ENCODE results near the gene SPTBN5. TPM values are rescaled to one million over a fixed set of nuclear protein-coding genes. Genes with fewer than 3 reads are reported as not detected.
"Not testable (repeated sequence)": the region's sequence is repeated elsewhere in the genome, so short reads cannot be mapped to it uniquely, and the experiment has no call there.

SPTBN5 gene
- polyA plus RNA-seq, 5 donors = 0.99 to 1.8 (median 1.4) TPM

GRCh38 chr15:41848631-41849030 lies 45.2 kb downstream of the SPTBN5 start:
- no peak for DNase-seq

DNA sequence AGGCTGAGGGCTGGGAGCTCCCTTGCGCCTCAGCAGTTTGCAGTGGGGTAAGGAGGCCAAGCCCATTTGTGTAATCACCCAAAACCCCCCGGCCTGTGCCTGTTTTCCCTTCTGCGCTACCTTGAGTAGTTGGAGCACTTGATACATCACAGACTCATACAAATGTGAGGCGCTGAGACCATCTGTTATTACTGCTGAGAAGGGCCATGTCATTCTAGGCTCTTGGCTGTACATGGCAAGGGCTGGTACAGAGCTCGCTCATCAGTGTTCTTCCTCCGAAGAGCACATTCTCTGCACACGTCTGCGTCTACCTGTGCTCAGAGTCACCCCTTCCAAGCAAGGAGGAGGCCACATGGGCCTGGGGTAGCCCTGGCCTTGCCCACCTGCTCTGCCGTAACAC lies 45.9 kb downstream of the SPTBN5 start:
- DNase-seq = no peak

DNA sequence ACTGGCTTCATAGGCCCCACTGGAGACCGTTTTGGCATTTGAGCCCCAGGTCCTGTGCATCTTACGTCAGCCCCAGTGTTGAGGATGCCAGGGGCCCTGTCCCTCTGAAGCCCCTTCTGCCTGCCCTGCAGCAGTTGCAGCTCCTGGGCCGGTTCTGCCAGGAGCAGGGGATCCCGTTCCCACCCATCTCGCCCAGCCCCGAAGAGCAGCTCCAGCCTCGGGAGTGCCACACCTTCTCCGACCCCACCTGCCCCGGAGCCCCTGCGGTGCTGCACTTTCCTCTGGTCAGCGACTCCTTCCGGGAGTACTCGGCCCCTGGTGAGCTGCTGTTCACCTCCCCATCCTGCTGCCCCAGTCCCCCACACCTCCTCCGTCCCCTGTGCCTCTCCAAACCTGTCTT lies 46.6 kb downstream of the SPTBN5 start:
- no peak for DNase-seq

DNA sequence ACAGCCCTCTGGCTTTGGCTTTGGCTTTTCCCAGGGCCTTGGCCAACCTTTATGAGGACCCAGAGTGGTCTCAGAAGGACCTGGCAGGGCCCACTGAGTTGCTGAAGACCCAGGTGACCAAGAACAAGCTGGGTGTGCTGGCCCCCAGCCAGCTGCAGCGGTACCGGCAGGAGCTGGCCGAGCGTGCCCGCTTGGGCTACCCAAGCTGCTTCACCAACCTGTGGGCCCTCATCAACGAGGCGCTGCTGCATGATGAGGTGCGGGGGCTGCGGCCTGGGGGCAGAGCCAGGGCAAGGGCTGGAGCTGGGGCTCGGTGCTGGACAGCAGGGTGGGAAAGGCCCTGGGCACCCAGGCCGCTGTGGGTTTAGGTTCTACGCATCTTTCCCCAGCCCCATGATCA lies 49.0 kb downstream of the SPTBN5 start:
- no peak for DNase-seq

DNA sequence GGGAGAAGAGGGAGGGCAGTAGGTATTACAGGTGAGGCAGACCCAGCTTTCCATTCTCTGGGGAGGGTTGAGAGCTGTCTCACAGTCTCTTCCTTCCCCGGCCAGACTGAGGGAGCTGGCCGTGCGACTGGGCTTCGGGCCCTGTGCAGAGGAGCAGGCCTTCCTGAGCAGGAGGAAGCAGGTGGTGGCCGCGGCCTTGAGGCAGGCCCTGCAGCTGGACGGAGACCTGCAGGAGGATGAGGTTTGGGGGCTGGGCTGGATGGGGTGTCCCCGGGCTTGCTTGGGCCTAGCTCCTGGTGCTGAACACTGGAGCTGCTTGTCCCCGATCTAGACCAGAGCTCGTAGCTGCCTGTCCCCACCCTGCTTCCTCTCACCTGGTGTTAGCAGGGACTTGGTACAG lies 50.3 kb downstream of the SPTBN5 start:
- DNase-seq = no peak

DNA sequence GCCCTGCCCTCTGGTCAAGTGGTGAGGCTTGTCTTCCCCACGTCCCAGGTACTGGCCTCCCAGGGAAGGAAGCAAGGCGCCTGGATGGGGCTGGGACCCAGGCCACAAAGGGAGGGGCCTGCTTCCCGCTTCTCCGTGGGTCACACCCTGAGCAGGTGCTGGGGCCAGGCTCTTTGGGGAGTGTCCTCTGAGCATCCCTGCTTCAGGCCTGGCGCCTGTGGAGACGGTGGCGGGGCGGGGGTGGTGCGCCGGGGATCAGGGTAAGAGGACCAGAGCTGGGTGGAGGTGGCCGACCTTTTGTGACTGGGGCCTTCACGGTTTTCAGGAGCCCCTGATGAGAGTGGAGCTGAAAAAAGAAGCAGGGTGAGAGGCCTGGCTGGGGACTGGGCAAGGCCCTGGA lies 51.6 kb downstream of the SPTBN5 start:
- DNase-seq = no peak

DNA sequence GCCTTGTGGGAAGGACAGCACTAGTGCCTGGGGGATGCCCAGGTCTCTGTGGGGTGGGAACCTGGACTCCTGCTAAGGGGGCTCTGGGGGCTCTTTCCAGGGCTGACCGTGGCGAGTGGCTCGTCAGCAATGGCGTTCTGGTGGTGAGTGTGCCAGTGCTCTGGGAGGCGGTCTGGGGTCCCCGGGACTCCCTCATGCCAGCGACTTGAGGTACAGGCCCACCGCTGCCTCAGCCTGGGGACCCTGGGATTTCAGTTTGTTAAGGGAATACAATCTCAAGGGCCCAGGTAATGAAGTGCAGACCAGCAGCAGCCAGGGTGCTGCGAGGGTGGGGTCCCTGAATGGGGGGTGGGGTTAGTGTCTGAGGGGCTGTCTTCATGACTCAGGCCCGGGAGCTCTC lies 52.7 kb downstream of the SPTBN5 start:
- no peak for DNase-seq

DNA sequence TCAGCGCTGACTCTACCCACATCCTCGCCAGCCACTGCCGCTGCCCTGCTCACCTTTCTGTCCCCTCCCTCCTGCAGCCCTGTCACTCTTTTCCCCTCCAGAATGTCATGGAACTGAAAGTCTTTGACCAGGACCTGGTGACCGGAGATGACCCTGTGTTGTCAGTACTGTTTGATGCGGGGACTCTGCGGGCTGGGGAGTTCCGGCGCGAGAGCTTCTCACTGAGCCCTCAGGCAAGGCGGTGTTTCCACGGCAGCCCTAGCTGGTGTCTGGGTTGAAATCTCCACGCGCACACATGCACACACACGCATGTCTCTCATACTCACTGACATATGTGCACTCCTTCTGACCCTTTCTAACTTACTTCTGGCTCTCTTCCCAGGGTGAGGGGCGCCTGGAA lies 53.2 kb downstream of the SPTBN5 start:
- DNase-seq = no peak

- DNase-seq = no peak
These were observed 53.9 kb downstream of the SPTBN5 start for GRCh38 chr15:41839781-41840491.

DNA sequence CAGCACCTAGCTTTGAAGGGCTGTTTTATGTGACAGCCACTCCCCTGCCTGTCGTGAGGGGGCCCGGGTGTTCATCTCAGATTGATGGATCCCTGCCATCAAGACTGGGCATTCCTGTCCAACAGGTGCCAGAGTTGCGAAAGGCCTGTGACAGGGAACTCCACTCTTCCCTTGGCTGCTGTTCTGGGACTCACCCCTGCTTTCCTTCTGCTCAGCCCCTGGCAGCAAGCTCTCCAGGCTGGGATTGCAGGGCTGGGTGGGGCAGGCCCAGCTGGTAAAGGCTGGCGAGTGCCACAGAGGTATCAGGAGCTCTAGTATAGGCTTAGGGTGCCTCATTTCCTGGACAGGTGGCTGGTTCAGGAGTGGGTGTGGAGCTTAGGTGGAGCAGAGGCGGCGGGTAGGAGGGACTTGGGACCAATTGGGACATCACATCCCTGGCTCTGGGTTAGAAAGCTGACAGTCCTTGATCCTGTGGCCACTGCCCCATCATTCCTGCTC lies 55.4 kb downstream of the SPTBN5 start, which contains the start of gene PLA2G4B:
Gene PLA2G4B, plus strand, starts transcription at position 448 of the 498 bp plus-strand sequence. CDS start 67 bp downstream, outside the sequence.
- DNase-seq = peak; percentile 72 to 74

DNA sequence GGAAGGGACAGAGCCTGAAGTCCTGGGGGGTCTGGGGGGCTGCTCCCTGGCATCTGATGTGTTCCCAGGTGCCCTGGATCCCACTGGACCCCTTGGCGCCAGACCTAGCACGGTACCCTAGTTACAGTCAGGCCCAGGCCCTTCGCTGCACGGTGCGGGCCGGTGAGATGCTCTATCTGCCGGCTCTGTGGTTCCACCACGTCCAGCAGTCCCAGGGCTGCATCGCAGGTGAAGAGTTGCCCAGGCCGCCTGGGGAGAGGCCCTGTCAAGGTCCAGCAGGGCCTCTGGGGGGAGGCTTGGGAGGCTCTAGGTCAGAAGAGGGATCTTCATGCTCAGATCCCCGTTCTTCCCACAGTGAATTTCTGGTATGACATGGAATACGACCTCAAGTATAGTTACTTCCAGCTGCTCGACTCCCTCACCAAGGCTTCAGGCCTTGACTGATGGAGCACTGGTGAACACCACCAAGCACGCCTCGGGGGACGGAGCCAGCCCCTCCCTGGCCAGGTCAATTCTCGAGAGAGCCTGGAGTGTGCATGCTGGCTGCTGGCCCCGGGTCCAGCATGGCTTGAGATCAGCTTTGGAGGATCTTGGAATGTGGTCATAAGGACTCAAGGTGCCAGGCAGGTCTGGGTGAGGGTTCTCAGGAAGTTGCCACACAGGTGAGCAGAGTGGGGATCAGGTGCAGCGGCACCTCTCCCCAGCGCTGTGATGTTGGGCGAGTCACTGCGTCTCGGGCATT lies 57.0 kb downstream of the SPTBN5 start:
- no peak for DNase-seq

DNA sequence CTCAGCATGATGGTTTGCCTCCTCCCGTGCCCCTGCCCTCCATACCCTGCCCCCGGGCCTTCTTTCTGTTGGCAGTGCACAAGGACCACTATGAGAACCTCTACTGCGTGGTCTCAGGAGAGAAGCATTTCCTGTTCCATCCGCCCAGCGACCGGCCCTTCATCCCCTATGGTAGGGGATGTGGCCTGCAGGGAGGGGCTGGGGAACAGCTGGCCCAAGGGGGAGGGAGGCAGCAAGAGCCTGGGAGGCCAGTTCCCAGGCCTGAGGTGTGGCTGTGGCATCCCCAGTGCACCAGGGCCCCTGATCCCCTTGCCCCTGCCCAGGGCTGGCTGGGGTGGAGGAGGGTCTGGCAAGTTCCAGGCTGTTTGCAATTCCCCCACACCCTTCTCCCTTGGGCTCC lies 57.8 kb downstream of the SPTBN5 start:
- no peak for DNase-seq

DNA sequence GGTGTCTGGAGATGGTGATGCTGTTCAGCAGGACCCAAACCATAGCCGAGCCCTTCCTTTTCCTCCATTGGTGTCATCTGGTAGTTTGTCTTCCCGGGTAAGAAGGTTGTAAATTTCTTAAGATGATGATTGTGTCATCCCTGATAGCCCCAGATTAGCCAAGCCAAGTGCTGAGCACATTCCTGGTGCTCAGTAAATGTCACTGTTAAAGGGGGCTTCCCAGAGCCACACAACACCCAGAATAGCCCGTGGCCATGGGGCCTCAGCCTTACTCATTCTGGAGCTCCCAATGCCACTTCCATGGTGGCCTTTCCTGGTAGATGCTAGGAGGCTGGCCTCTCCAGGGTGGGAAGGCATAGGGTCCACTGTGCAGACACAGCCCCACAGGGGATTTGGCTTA lies 59.8 kb downstream of the SPTBN5 start:
- no peak for DNase-seq

GRCh38 chr15:41832875-41833274 lies 61.0 kb downstream of the SPTBN5 start:
- no peak for DNase-seq

DNA sequence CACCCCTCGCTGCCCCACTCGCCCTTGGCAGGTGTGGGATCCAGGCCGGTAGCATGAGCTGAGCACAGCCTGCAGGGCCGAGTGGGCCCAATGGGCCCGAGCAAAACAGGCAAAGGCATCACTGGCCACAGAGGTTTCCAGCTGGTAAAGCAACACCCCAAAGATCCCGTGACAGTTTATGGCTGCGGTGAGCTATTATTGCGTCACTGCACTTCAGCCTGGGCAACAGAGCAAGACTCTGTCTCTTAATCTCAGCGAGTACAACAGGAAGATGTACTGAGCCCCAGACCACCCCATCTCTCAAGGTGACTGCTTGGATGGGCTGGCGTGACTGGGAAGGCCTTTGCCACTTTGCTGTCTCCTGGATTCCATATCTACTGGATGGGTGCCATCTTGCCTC lies 61.6 kb downstream of the SPTBN5 start:
- DNase-seq = no peak

GRCh38 chr15:41831291-41831690 lies 62.6 kb downstream of the SPTBN5 start:
- not testable (repeated sequence) for DNase-seq

- DNase-seq = no peak
These were observed 63.8 kb downstream of the SPTBN5 start for GRCh38 chr15:41829959-41830646.

GRCh38 chr15:41828807-41829141 lies 65.1 kb downstream of the SPTBN5 start:
- DNase-seq = no peak

DNA sequence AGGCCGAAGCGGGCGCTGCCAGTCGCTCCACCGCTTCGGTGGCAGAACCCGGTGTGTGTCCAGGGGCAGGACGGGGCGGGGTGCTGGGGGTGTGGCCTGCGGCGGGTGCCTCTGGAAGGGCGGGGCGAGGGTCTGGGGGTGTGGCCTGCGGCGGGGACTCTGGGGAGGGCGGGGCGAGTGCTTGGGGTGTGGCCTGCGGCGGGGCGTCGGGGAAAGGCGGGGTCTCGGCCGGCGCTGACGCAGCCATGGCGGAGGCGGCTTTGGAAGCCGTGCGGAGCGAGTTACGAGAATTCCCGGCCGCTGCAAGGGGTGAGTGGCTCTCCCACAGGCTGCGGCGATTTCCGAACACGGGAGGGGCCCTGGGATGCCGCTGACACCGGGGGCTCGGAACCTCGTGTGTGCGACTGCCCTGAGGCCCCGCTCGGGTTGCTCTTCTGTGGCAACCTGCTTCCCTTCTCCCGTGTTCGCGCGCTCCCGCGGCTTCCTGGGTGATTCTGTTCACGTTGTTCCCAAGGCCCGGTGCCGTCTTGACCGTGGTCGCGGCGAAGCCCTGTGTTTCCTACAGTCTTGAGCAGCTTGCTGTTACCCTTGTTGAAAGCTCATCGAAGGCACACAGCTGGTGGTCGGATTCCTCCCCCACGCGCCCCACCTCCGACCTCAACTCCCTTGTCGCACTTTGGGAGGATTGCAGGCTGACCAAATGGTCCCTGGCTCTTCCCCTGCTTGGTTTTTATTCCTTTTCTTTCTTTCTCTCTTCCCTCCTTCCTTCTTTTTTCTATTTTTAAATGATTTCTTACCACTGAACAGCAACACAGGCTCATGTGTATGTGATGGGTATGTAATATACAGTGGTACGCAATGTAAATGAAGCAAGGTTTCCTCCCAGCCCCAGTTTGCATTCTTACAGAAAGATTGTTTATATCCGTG lies 65.7 kb downstream of the SPTBN5 start, which contains the start of gene JMJD7:
Gene JMJD7, plus strand, starts transcription at position 213 of the 927 bp plus-strand sequence. Its CDS starts 33 bp downstream, at position 246.
- DNase-seq = peak; percentile 88 to 89

GRCh38 chr15:41827290-41827879 lies 66.5 kb downstream of the SPTBN5 start:
- no peak for DNase-seq

Measured in right lung (tissue), 5 donors.